GM10266 (cell line): ENCODE results near the gene PARVA.

Experiments used
- DNase-seq: peaks from one replicate; pipeline ENCODE4 v3.0.0; 2012; ENCODE audit errors: extremely low spot score
- CTCF ChIP-seq: IDR thresholded peaks from 2 replicates; pipeline ENCODE4 v1.5.1; 2012; ENCODE audit warnings: mild to moderate bottlenecking, low read depth; ENCODE audit not compliant: control insufficient read depth, insufficient read depth; ENCODE audit errors: missing control alignments

PARVA gene

DNA sequence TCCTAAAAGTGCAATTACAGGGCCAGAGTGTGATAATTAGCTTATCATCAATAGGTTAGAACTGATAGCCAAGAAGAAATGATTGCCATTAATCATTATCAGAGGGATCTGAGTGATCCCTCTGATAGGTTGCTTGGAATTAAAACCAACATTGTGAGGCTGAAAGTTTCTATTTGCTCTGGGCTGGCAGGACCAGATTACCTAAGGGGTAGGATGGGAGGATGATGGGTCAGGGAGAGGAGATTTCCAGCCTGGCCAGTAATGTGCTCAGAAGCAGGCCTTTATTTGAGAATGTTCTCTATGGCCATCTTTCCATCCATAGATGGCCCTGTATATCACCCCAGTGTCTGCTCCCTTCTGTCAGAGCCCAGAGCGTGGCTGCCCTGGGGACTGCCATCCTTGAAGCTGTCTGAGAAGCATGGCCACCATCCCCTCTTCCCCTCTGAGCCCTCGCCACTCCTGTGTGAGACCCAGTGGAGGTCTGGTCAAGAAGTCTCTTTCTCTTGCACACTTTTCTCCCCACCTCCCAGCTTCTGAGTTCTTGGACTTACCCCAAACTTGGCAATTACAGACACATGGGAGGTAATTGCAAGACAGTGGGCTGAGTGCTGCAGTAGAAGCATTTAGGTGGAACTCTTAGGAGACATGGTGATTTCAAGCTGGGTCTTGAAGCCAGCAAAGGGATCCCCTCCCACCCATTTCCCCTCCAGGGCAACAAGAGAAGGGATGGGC is 11.7 kb downstream of the PARVA start:
- DNase-seq, result no peak
- no peak for TF ChIP-seq CTCF

GRCh38 chr11:12389676-12390657 is 12.6 kb downstream of the PARVA start:
- DNase-seq, result no peak
- no peak for TF ChIP-seq CTCF

DNA sequence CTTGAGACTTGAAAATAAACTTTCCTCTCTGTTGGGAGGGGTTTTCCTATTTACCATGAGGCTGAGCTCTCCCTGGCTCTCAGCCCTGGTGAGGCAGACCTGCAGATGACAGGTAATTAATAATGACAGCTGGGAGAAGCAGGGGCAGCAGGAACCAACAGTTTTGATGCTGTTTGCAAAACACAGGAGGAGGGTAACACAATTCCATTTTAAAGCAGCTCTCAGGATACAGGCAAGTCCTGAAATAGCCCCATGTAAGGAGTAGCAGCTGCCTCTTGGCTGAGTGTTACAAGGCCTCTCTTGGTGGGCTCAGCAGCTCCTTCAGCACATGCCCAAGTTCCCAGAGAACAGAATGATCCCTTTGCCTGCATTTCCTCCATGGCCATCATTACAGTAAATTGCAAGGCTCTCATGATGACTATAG is 13.3 kb downstream of the PARVA start:
- TF ChIP-seq CTCF, result no peak
- no peak for DNase-seq

GRCh38 chr11:12392672-12393071 is 15.3 kb downstream of the PARVA start:
- no peak for DNase-seq
- no peak for TF ChIP-seq CTCF

- TF ChIP-seq CTCF, result no peak
- DNase-seq, result no peak
Observed at GRCh38 chr11:12393691-12394090, 16.3 kb downstream of the PARVA start.

DNA sequence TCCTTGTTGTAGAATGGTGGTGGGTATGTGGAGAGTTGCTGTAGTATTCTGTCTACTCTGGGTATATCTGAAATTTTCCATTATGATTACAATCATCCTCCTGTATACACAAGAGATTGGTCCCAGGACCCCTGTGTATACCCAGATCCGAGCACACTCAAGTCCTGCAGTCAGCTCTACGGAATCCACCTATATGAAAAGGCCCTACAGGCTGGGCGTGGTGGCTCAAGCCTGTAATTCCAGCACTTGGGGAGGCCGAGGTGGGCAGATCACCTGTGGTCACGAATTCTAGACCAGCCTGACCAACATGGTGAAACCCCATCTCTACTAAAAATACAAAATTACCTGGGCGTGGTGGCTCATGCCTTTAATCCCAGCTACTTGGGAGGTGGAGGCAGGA is 17.2 kb downstream of the PARVA start:
- no peak for DNase-seq
- TF ChIP-seq CTCF, result no peak
